Retinal pigment epithelial cell (primary cell): Measurements from ENCODE around the gene TMEM143.

Experiments used
- DNase-seq: peaks from one replicate; pipeline ENCODE4 v3.0.0-alpha.2; 2010; ENCODE audit warnings: low read depth
- H3K4me3 ChIP-seq: 2 replicates; pipeline ENCODE4 v1.5.1; 2011; ENCODE audit warnings: mild to moderate bottlenecking, low read length, control low read depth, moderate library complexity
- CTCF ChIP-seq: conservative IDR thresholded peaks from 2 replicates; pipeline ENCODE4 v1.5.1; 2011; ENCODE audit warnings: low read depth, low read length, control low read depth, inconsistent platforms

TMEM143 gene

GRCh38 chr19:48390188-48391099 lies 26.7 kb upstream of the TMEM143 start:
- peak; percentile 73 for TF ChIP-seq CTCF
- no peak for DNase-seq
- peak overlapping the region; percentile 94 for H3K4me3 ChIP-seq

- H3K4me3 ChIP-seq = no peak overlapping the region
- no peak for DNase-seq
- TF ChIP-seq CTCF = no peak
Measured at GRCh38 chr19:48386981-48387380, 23.2 kb upstream of the TMEM143 start.

- TF ChIP-seq CTCF = no peak
- H3K4me3 ChIP-seq = no peak overlapping the region
- no peak for DNase-seq
Measured at GRCh38 chr19:48385461-48386087, 21.8 kb upstream of the TMEM143 start.

- TF ChIP-seq CTCF = no peak
- DNase-seq = no peak
- H3K4me3 ChIP-seq = no peak overlapping the region
Measured at GRCh38 chr19:48382286-48382685, 18.5 kb upstream of the TMEM143 start.

GRCh38 chr19:48381178-48381950 lies 17.6 kb upstream of the TMEM143 start:
- TF ChIP-seq CTCF = no peak
- H3K4me3 ChIP-seq = no peak overlapping the region
- DNase-seq = no peak

- no peak overlapping the region for H3K4me3 ChIP-seq
- no peak for TF ChIP-seq CTCF
- no peak for DNase-seq
Measured at GRCh38 chr19:48379058-48379457, 15.3 kb upstream of the TMEM143 start.
